HG02588 (cell line): ENCODE data around the gene FBXL17.

Source experiments
- ATAC-seq: cut with Tn5 transposase; IDR thresholded peaks from one replicate; pipeline ENCODE4 v1.9.1; 2021; ENCODE audit warnings: mild to moderate bottlenecking, moderate library complexity; ENCODE audit not compliant: unreplicated experiment

FBXL17 gene

DNA sequence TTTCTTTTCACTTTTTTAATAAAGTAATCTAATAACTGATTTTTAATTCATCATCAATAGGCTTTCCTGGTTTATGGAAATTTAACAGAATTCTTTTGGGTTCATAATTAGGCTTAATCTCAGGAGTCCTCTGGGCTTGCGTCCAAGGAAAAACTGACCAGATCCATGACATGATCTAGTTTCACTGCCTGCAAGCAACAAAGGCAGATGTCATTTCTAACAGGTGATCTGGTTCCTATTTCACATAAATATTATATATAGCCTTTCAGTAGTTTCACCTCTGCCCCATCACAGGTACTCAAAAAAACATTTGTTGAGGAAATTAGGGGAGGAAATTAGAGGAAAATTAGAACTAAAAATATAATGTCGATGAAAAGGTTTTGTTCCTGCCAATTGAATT lies 126.4 kb downstream of the FBXL17 start:
- ATAC-seq, result no peak

DNA sequence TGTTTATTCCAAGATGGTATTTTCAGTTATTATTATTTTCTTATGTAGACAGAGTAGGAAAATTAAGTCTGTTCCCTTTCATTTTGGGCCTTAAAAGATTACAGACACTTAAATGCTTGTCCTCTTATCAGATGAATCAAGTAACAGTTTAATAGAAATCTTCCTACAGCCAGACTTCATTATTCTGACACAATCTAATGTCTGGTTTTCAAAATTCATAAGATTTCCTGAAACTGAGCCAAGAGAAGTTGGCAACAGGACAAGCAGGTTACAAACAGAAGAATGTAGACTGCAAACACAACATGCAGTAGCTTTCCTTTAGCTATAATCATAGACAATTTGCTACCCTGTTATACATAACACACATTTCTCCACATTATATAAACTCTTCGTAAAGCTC lies 130.5 kb downstream of the FBXL17 start:
- no peak for ATAC-seq

GRCh38 chr5:108249785-108250426 lies 132.0 kb downstream of the FBXL17 start:
- ATAC-seq, result no peak

GRCh38 chr5:108249095-108249784 lies 132.7 kb downstream of the FBXL17 start:
- no peak for ATAC-seq

GRCh38 chr5:108238936-108239887 lies 142.7 kb downstream of the FBXL17 start:
- ATAC-seq, result no peak

- ATAC-seq, result no peak
Observed at GRCh38 chr5:108238461-108238860, 143.4 kb downstream of the FBXL17 start.

DNA sequence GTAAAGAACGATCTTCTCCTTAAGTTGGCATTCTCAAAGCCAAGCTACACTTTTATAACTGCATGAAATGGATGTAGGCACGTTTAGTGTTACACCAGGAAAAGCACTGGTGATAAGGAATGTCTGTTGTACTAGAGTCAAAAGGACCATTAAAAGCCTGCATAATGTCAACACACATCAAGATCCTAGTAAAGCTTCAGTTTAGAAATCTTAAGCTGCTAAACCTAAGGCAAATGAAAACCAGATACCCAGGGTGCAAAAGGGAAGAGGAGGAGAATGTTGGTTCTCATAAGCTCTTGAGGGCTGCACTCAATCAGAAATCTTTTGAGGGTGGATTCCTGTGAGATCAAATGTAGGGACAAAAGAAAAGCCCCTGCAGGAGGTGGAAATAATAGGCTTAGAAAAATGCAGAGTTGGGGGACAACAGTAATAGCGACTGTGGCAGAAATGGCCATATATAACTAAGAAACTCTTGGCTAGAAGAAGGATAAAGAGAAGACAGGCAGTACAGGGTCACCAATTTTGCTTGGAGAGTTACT lies 148.2 kb downstream of the FBXL17 start:
- no peak for ATAC-seq

GRCh38 chr5:108232805-108233204 lies 149.1 kb downstream of the FBXL17 start:
- ATAC-seq, result no peak

DNA sequence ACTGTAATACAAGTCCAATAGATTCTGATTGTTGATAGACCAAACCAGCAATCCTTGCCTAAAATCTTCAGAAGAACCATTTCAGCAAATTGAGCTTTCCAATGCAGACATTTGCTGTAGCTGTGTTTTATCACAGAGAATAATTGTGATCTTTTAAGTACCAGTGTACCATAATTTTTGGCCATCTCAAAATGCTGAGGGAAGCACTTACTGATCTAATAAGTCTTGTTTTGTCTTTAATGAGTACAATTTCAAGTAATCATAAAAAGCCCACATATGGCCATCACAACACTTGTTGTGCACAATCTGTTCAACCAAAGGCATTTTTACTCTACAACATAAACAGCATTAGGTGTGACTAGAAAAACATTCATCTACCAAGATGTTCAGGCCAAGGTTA lies 159.9 kb downstream of the FBXL17 start:
- ATAC-seq, result no peak

DNA sequence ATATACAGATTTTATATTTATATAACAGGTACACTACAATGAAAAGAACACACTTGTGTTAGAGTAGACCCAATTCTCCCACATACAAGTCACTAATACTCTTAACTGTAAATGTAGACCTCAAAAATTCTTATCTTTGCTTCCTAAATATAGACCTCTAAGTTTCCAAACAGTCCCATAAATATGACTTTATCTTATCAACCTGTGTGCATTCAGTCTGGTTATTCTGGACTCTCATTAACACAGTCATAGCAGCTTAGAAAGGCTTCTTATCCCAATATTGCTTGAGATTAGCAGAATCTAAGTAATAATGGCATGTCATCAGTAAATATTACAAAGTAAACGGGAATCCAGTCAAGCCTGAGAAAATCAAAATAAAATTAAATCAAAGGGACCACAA lies 161.1 kb downstream of the FBXL17 start:
- ATAC-seq, result no peak

DNA sequence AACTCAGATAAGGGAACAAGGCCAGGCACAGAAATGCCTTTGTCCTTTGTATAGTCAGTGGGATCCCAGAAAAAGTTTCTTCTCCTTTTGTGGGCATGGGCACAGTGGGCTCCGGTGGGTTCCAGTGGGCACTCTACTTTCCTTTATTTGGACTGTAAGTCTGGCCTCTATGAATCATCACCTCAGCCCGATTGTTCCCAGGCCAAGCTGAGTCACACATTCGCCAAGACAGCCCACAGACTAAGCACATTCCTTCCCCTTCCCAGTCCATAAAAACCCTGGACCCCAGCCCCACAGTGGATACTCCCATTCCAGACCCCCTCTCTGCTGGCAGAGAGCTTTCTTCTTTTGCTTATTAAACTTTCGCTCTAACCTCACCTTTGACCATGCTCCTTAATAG lies 165.0 kb downstream of the FBXL17 start:
- no peak for ATAC-seq

GRCh38 chr5:108214857-108215256 lies 167.0 kb downstream of the FBXL17 start:
- no peak for ATAC-seq

GRCh38 chr5:108212775-108213346 lies 169.0 kb downstream of the FBXL17 start:
- ATAC-seq, result no peak

DNA sequence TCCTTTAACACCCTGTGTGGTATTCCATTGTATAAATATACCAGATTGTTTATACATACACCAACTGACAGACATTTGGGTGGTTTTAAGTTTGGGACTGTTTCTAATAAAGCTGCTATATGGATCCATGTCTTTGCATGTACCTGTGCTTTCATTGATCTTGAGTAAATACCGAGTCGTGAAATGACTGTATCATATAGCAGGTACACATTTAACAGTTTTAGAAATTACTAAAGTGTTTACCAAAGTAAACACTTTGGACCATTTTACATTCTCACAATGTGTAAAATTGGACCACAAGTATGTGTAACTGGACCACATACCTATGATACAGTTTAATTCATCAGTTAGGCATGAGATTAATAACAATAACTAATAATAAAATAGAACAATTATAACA lies 175.2 kb downstream of the FBXL17 start:
- no peak for ATAC-seq

GRCh38 chr5:108201721-108202120 lies 180.2 kb downstream of the FBXL17 start:
- no peak for ATAC-seq

DNA sequence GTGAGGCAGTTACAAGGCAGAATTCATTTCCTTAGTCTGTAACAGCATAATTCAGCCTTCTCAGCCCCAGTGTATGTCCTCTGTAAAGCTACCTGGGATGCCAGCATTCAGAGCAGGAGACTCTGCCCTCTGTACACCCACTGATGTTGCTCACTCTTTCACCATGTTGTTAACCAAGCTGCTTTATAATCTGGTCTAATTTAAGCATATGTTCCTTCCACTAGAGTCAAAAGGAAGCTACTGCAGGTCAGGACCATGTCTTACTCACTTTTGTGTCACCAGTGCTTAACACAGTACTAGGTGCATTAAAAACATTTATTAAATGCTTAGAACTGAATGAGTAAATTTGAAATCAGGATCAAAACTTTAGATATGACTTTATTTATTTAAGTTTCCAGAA lies 185.6 kb downstream of the FBXL17 start:
- no peak for ATAC-seq

DNA sequence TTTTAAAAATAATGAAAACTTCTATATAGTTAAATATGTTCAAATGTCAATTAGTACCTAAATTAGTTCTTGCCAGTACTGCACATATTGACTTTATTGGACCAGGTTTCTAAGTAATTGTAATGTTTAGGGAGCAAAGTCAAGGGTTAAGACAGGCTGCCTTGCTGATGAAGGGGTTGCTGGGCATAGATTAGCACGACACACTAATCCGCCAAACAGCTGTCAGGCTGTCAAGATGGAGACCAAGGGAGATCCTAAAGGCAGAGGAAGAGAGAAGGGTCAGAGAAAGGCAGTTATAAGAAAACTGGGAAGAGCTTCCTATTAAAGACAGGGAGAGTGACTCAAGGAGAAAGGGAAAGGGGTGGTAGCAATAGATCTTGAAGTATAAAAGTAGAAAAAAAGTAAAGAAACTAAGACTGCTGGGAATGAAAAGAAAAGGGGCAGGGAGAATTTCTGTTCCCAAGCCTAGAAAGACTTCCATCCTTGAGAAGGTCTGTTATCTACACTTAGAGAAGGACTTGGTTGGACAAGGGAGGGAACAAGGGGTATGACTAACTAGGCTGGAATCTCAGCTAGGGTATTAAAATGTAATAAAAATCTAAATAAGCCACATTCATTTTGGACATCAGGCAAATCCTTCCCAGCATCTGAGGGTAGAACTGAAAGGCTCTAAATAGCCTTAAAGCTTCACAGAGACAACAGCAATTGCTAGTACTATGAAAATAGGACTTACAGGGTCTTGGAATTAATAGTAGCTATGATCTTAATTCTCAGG lies 188.7 kb downstream of the FBXL17 start:
- ATAC-seq, result no peak

DNA sequence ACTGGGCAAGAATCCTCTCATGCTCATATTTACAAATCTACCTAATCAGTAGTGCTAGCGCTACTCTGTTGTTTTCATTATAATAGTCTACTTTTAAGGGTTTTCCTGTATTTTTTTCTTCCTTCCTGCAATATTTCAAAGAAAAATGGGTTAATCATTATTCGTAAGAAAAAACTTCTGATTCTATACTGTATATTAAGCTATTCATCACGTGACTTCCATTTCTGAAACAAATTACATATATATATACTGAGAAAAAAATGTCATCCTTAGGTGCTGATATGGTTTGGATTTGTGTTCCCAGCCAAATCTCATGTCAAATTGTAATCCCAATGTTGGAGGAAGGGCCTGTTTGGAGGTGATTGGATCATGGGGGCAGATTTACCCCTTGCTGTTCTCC lies 197.0 kb downstream of the FBXL17 start:
- ATAC-seq, result no peak

DNA sequence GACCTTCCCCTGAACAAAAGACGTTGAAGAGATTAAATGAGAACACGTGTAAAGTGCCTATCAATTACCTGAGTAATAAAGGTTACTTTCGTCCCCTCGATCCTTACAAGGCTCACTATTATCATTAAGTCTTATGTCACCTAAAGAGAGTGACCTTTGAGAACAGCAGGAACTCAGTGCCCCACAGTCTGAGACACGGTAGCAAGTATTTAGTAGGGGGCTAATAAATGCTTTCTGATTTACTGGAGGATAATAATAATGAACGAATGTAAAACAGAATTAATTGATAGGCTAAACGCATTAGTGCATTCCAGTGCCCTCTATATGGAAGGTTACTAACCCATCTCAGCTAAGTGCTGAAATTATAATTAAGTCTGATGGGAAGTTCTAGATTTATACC lies 199.9 kb downstream of the FBXL17 start:
- ATAC-seq, result no peak

- ATAC-seq, result no peak
Observed at GRCh38 chr5:108174286-108174685, 207.6 kb downstream of the FBXL17 start.
